RWPE1 (cell line): ENCODE results near the gene CAV3.
A peak's percentile ranks its signal among the peaks of the same experiment; 100 is the strongest.

ENCODE experiments used
- CTCF ChIA-PET: fragments of 350-600 bp; sonication (Branson Sonifier 250); formaldehyde crosslinking; extraction: SDS; loops from one replicate; lab custom pipeline; 2021; lab: Yijun Ruan, JAX
- POLR2A ChIA-PET: fragments of 400-600 bp; formaldehyde crosslinking; extraction: SDS; loops from one replicate; lab custom pipeline; 2020; ENCODE audit warnings: antibody characterized with exemption; ENCODE audit not compliant: low non-redundant PET; lab: Yijun Ruan, JAX
- DNase-seq: peaks from one replicate; pipeline ENCODE4 v3.0.0; 2012; ENCODE audit warnings: low spot score
- H3K27ac ChIP-seq: fragments of 450-650 bp; 2 replicates; pipeline ENCODE4 v1.5.1; 2017
- CTCF ChIP-seq: fragments of 450-650 bp; conservative IDR thresholded peaks from 2 replicates; pipeline ENCODE4 v1.5.1; 2017; ENCODE audit warnings: low read depth, mild to moderate bottlenecking

Gene CAV3

GRCh38 chr3:8734908-8735307 is 1.3 kb downstream of the CAV3 start:
- ChIA-PET POLR2A (no interaction called here), CTCF (no interaction called here)
- no peak for TF ChIP-seq CTCF
- peak overlapping the region; percentile 22 for H3K27ac ChIP-seq
- no peak for DNase-seq

DNA sequence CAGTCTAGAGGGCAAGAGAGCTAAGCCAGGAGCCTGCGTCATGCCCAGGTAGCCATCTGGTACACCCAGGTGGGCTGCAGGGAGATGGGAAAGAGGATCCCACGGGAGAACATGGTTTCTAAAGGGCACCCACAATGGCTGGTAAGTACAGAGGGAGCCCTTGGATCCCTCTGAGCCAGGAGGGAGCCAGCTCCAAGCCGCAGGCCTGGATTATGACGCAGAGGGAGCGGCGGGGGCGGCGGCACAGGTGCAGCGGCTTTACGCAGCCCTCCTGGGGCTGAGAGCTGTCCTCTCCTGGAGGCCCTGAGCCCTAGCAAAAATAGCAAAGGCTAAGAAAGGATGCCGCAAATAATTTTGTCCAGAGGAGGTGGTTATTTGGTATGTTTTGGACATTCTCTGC is 2.8 kb downstream of the CAV3 start:
- ChIA-PET CTCF (no interaction called here), POLR2A (no interaction called here)
- no peak overlapping the region for H3K27ac ChIP-seq
- no peak for DNase-seq
- TF ChIP-seq CTCF: no peak

- no peak for TF ChIP-seq CTCF
- ChIA-PET CTCF (no interaction called here), POLR2A (no interaction called here)
- no peak for DNase-seq
- peak overlapping the region; percentile 15; the same call in 1 of the 2 replicates for H3K27ac ChIP-seq
Measured at GRCh38 chr3:8737301-8737700, 3.7 kb downstream of the CAV3 start.

DNA sequence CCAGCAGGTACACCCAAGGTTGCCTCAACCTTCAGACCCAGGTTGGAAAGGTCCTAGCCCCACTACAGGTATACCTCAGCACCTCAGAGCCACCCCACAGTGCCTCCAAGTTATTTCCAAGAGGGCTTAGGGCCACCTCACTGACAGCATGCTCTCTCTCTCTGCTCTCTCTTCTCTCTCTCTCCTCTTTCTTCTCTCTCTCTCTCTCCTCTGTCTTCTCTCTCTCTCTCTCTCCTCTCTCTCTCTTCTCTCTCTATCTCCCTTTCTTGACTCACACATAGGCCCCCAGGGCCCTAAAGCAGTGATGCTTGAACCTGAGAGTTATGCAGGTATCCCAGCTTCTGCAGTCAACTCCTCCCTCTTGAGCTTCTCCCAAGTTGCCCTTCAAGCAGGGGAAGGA is 4.2 kb downstream of the CAV3 start:
- TF ChIP-seq CTCF: no peak
- POLR2A ChIA-PET: no interaction called here
- CTCF ChIA-PET: no interaction called here
- H3K27ac ChIP-seq: peak overlapping the region; percentile 15; the same call in 1 of the 2 replicates
- DNase-seq: no peak

GRCh38 chr3:8738639-8739038 is 5.0 kb downstream of the CAV3 start:
- TF ChIP-seq CTCF: no peak
- ChIA-PET POLR2A (no interaction called here), CTCF (no interaction called here)
- no peak overlapping the region for H3K27ac ChIP-seq
- DNase-seq: no peak

DNA sequence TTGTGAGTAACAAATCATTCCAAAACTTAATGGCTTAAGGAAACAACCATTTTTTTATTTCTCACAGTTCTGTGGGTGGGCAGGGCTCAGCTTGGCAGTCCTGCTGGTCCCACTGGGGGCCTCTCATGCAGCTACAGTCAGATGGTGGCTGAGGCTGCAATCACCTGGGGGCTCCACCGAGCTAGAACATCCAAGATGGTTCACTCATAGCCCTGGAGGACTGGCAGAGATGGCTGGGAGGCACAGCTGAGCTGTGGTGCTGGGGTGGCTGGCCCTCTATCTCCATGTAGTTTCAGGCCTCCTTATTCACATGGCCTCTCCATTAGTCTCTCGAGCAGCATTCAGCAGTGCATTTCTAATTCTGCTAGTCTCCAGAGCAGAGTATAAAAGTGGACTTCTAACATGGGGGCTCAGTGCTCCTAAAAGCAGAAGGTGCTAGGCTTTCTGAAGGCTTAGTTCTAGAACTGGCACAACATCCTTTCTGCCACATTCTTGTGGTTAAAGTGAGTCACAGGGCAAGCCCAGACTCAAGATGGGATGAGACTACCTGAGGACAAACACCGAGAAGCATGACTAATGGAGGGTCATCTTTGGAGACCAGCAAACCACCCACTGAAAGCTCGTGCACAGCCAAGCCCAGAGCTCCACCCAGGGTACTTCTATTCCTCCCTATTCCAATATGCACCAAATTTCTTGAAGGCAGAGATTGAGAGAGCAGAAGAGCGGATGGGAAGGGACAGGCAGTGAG is 6.3 kb downstream of the CAV3 start:
- CTCF ChIA-PET: interaction anchor here (1.1 kb wide), 1 partner anchor 29 kb away, joined by 9 read pairs; the partner anchor contains the start of gene OXTR
- POLR2A ChIA-PET: no interaction called here
- DNase-seq: peak; percentile 93
- TF ChIP-seq CTCF: no peak
- peak overlapping the region; percentile 96 for H3K27ac ChIP-seq
